Thyroid gland (tissue), 4 donors: ENCODE results near the gene TRIM7.
A peak's percentile ranks its signal among the peaks of the same experiment; 100 is the strongest.

ENCODE experiments used
- POLR2A ChIP-seq, 2 donors: fragments of 450-650 bp; IDR thresholded peaks; one replicate each; pipeline ENCODE4 v1.6.1; 2017; ENCODE audit warnings: antibody characterized with exemption in 2 of 2, mild to moderate bottlenecking in 2 of 2, moderate library complexity in 1 of 2
- TF ChIP-seq, protein P1 (sequence below), 6 experiments: fragments of 200-600 bp in 3 of 6; fragments of 450-650 bp in 3 of 6; sonication (generic) in 3 of 6; IDR thresholded peaks; one replicate each; pipeline ENCODE4 v1.5.1; 2016 to 2019; ENCODE audit warnings: antibody characterized with exemption in 6 of 6, mild to moderate bottlenecking in 2 of 6, inconsistent platforms in 1 of 6, moderate library complexity in 1 of 6

DNA sequence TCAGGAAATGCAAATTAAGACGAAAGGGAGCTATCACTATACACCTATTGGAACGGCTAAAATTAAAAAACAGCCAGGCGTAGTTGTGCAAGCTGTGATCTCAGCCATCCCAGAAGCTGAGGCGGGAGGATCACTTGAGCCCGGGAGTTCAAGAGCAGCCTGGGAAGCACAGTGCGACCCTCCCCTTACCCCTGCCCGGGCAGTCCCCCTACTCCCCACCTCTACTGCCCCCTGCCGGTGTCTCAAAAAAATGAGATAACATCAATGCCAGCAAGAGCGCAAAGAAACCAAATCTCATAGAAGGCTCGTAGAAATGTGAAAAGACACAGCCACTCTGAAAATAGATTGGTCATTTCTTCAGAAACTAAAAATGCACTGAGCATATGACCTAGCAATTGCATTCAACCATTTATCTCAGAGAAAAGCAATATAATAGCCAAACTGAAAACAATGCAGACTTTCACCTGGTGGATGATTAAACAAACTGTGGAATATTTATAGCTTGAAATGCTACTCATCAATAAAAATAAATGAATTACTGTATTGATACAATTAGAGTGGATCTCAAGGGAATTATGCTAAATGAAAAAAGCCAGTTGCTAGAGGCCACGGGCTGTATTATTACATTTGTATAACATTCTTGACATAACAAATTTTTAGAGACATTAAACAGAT lies 37.0 kb downstream of the TRIM7 start:
- TF ChIP-seq, protein P1, sequence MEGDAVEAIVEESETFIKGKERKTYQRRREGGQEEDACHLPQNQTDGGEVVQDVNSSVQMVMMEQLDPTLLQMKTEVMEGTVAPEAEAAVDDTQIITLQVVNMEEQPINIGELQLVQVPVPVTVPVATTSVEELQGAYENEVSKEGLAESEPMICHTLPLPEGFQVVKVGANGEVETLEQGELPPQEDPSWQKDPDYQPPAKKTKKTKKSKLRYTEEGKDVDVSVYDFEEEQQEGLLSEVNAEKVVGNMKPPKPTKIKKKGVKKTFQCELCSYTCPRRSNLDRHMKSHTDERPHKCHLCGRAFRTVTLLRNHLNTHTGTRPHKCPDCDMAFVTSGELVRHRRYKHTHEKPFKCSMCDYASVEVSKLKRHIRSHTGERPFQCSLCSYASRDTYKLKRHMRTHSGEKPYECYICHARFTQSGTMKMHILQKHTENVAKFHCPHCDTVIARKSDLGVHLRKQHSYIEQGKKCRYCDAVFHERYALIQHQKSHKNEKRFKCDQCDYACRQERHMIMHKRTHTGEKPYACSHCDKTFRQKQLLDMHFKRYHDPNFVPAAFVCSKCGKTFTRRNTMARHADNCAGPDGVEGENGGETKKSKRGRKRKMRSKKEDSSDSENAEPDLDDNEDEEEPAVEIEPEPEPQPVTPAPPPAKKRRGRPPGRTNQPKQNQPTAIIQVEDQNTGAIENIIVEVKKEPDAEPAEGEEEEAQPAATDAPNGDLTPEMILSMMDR (IDR thresholded peaks at IDR 0.05), result peak in 1 of 6 experiments; percentile 33
- TF ChIP-seq POLR2A (IDR thresholded peaks at IDR 0.05), result no peak
